Adipocyte (in vitro differentiated cells): ENCODE measurements around the gene SFTPD.
"Not testable (repeated sequence)": the region's sequence is repeated elsewhere in the genome, so short reads cannot be mapped to it uniquely, and the experiment has no call there.

ENCODE experiments used
- DNase-seq: peaks from one replicate; pipeline ENCODE4 v3.0.0-alpha.2; 2015; ENCODE audit warnings: low read depth
- H3K27me3 ChIP-seq: replicated peaks from 2 replicates; pipeline ENCODE4 v1.7.0; 2013; ENCODE audit warnings: mild to moderate bottlenecking, low read length, moderate library complexity; ENCODE audit not compliant: control insufficient read depth, insufficient read depth
- H3K36me3 ChIP-seq: 2 replicates; pipeline ENCODE4 v1.7.0; 2013; ENCODE audit warnings: low read length, mild to moderate bottlenecking, moderate library complexity; ENCODE audit not compliant: control insufficient read depth, insufficient read depth, severe bottlenecking
- H3K4me1 ChIP-seq: 2 replicates; pipeline ENCODE4 v1.7.0; 2013; ENCODE audit warnings: mild to moderate bottlenecking, low read length, moderate library complexity; ENCODE audit not compliant: control insufficient read depth, insufficient read depth
- H3K4me3 ChIP-seq: 2 replicates; pipeline ENCODE4 v1.7.0; 2013; ENCODE audit warnings: mild to moderate bottlenecking, low read length, moderate library complexity
- H3K9ac ChIP-seq: 2 replicates; pipeline ENCODE4 v1.7.0; 2013; ENCODE audit warnings: mild to moderate bottlenecking, low read length, moderate library complexity
- H3K9me3 ChIP-seq: 2 replicates; pipeline ENCODE4 v1.7.0; 2013; ENCODE audit warnings: mild to moderate bottlenecking, low read length, moderate library complexity; ENCODE audit not compliant: control insufficient read depth

Gene SFTPD

DNA sequence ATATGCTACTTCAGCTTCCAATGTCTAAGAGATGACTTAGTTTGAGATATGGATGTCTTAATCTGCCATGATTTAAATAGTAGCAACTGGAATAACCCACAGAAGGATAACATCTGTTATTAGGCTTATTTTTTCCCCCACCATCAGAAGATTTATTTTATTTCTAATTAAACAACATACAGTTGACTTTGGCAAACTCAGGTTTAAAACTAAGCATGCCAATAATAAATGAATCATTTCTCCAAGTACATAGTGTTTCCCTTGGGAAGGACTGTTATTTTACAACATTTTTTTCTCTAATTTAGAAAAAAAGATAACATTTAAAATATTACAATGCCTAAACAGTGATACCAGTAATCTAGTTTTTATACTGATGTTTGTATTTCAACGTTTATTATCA lies 58.4 kb downstream of the SFTPD start:
- Histone ChIP-seq H3K27me3 (peaks cover 4% of the 10 kb centered on the region), H3K4me3 (no peak overlapping the region), H3K36me3 (no peaks in the 10 kb centered on the region), H3K9me3 (no peaks in the 10 kb centered on the region), H3K9ac (no peak overlapping the region), H3K4me1 (peaks cover 4% of the 10 kb centered on the region)
- no peak for DNase-seq

GRCh38 chr10:79888984-79889383 lies 59.9 kb downstream of the SFTPD start:
- H3K27me3 ChIP-seq, DNase-seq: not testable (repeated sequence)

More at GRCh38 chr10:79888984-79889383, 59.9 kb downstream of the SFTPD start:
- not testable (repeated sequence) for H3K36me3 ChIP-seq, H3K4me1 ChIP-seq, H3K9ac ChIP-seq, H3K9me3 ChIP-seq, H3K4me3 ChIP-seq
